Measurements from ENCODE around the gene F5. TPM values are rescaled to one million over a fixed set of nuclear protein-coding genes. Genes with fewer than 3 reads are reported as not detected.
A peak's percentile ranks its signal among the peaks of the same experiment; 100 is the strongest.

F5 gene
- total RNA-seq, 2 experiments from 2014 or later, result 58.6 to 59.1 TPM

GRCh38 chr1:169483500-169483966 is 102.7 kb downstream of the F5 start:
- Mint-ChIP-seq H3K36me3 (ENCODE audit: low read depth) (no peaks in the 10 kb centered on the region), H3K4me3 (no peak overlapping the region), H3K27ac (no peak overlapping the region), H3K9me3 (no peaks in the 10 kb centered on the region), H3K27me3 (ENCODE audit: low read depth) (no peaks in the 10 kb centered on the region), H3K4me1 (ENCODE audit: low read depth) (peaks cover 46% of the 10 kb centered on the region)
- DNase-seq, result no peak
- intact Hi-C loops (cut with micrococcal nuclease), result loop anchor here (10.0 kb wide), 2 partner anchors 489 to 959 kb away; no protein-coding TSS in a partner anchor
- CTCF ChIA-PET, result interaction anchor here (2.0 kb wide), 1 partner anchor 63 kb away, joined by 4 read pairs; no protein-coding TSS in a partner anchor

DNA sequence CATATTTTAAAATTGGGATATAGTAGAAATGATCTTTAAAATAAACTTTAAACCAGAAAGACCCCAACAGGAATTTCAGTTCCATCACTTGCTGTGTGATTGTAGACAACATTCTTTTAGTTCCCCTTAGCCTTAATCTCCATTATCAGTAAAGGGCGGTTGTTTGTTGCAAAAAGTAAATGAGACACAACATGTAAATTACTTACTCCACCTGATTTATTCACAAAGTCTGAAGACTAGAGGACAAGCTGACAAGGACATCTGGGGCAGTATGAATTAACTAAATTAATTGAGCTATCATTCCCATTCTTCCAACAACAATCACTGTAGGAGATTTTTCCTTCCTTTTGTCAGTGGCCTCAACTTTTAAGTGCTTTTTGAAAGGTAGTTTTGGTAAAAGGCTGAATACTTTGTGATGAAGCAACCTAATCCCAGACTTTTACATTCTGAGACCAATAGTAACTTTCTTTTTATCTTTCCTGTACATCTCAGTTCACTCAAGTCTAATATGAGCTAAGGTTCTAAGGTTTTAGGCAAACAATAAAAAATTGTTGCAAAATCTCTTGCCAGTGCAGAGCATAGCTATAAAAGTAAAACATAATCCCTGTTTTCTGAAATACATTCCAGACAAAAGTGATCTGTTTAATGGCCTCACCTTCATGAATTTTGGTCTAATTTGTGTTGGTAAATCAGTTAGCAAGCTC is 106.8 kb downstream of the F5 start:
- Mint-ChIP-seq H3K27ac (no peak overlapping the region), H3K4me1 (ENCODE audit: low read depth) (peaks cover 17% of the 10 kb centered on the region), H3K27me3 (ENCODE audit: low read depth) (no peaks in the 10 kb centered on the region), H3K36me3 (ENCODE audit: low read depth) (peaks cover 2% of the 10 kb centered on the region), H3K4me3 (no peak overlapping the region), H3K9me3 (no peaks in the 10 kb centered on the region)
- CTCF ChIA-PET, result interaction anchor here (0.8 to 1.1 kb wide), 2 partner anchors 116 to 322 kb away, joined by 3 to 8 read pairs; no protein-coding TSS in a partner anchor
- intact Hi-C loops (cut with micrococcal nuclease), result loop anchor here (10.0 kb wide), 2 partner anchors 485 to 955 kb away; no protein-coding TSS in a partner anchor
- DNase-seq, result no peak

GRCh38 chr1:169478094-169478672 is 108.1 kb downstream of the F5 start:
- peaks cover 2% of the 10 kb centered on the region for H3K36me3 Mint-ChIP-seq (ENCODE audit: low read depth)
- intact Hi-C loops (cut with micrococcal nuclease), result no loop called here
- H3K9me3 Mint-ChIP-seq, result no peaks in the 10 kb centered on the region
- H3K27me3 Mint-ChIP-seq (ENCODE audit: low read depth), result no peaks in the 10 kb centered on the region
- CTCF ChIA-PET, result interaction anchor here (0.7 kb wide), 2 partner anchors 371 to 1033 kb away, joined by 3 to 4 read pairs; no protein-coding TSS in a partner anchor
- H3K27ac Mint-ChIP-seq, result no peak overlapping the region
- DNase-seq, result no peak
- H3K4me1 Mint-ChIP-seq (ENCODE audit: low read depth), result peaks cover 4% of the 10 kb centered on the region
- no peak overlapping the region for H3K4me3 Mint-ChIP-seq

GRCh38 chr1:169475806-169476387 is 110.4 kb downstream of the F5 start:
- Mint-ChIP-seq H3K4me1 (ENCODE audit: low read depth) (peaks cover 4% of the 10 kb centered on the region), H3K36me3 (ENCODE audit: low read depth) (peaks cover 2% of the 10 kb centered on the region), H3K9me3 (no peaks in the 10 kb centered on the region), H3K27ac (no peak overlapping the region), H3K4me3 (no peak overlapping the region), H3K27me3 (ENCODE audit: low read depth) (no peaks in the 10 kb centered on the region)
- no peak for DNase-seq
- intact Hi-C loops (cut with micrococcal nuclease), result no loop called here
- CTCF ChIA-PET, result no interaction called here

- Mint-ChIP-seq H3K27ac (no peak overlapping the region), H3K4me3 (no peak overlapping the region), H3K27me3 (ENCODE audit: low read depth) (no peaks in the 10 kb centered on the region), H3K36me3 (ENCODE audit: low read depth) (peaks cover 2% of the 10 kb centered on the region), H3K9me3 (no peaks in the 10 kb centered on the region), H3K4me1 (ENCODE audit: low read depth) (no peaks in the 10 kb centered on the region)
- no peak for DNase-seq
- intact Hi-C loops (cut with micrococcal nuclease), result no loop called here
- CTCF ChIA-PET, result interaction anchor here (0.6 kb wide), 1 partner anchor 1235 kb away, joined by 6 read pairs; no protein-coding TSS in a partner anchor
These were observed 111.8 kb downstream of the F5 start for GRCh38 chr1:169474302-169474995.

DNA sequence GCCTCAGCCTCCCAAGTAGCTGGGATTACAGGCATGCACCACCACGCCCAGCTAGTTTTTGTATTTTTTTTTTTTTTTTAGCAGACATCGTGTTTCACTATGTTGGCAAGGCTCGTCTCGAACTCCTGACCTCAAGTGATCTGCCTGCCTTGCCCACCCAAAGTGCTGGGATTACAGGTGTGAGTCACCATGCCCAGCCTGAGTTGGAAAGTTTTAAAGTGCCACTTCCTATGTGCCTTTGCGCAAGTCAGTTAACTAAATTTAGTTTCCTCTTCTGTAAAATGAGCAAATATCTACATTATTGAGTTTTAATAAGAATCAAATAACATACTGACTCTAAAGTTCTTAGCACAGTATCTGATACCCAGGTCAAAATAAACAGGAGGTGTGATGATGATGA is 112.9 kb downstream of the F5 start:
- no peak overlapping the region for H3K27ac Mint-ChIP-seq

GRCh38 chr1:169472738-169473137 is 113.5 kb downstream of the F5 start:
- no peak for DNase-seq
- H3K27me3 Mint-ChIP-seq (ENCODE audit: low read depth), result no peaks in the 10 kb centered on the region
- CTCF ChIA-PET, result interaction anchor here (1.0 kb wide), 3 partner anchors 11 to 869 kb away, joined by 3 read pairs; no protein-coding TSS in a partner anchor
- peaks cover under 1% of the 10 kb centered on the region for H3K36me3 Mint-ChIP-seq (ENCODE audit: low read depth)
- no peak overlapping the region for H3K27ac Mint-ChIP-seq
- no peaks in the 10 kb centered on the region for H3K9me3 Mint-ChIP-seq
- no peaks in the 10 kb centered on the region for H3K4me1 Mint-ChIP-seq (ENCODE audit: low read depth)
- H3K4me3 Mint-ChIP-seq, result no peak overlapping the region
- intact Hi-C loops (cut with micrococcal nuclease), result no loop called here

More for the DNA sequence above, 112.9 kb downstream of the F5 start:
- DNase-seq, result no peak
- intact Hi-C loops (cut with micrococcal nuclease), result no loop called here
- CTCF ChIA-PET, result interaction anchor here (1.0 kb wide), 2 partner anchors 12 to 870 kb away, joined by 3 read pairs; no protein-coding TSS in a partner anchor
- Mint-ChIP-seq H3K36me3 (ENCODE audit: low read depth) (peaks cover 2% of the 10 kb centered on the region), H3K27me3 (ENCODE audit: low read depth) (no peaks in the 10 kb centered on the region), H3K4me1 (ENCODE audit: low read depth) (no peaks in the 10 kb centered on the region), H3K9me3 (no peaks in the 10 kb centered on the region), H3K4me3 (no peak overlapping the region)

DNA sequence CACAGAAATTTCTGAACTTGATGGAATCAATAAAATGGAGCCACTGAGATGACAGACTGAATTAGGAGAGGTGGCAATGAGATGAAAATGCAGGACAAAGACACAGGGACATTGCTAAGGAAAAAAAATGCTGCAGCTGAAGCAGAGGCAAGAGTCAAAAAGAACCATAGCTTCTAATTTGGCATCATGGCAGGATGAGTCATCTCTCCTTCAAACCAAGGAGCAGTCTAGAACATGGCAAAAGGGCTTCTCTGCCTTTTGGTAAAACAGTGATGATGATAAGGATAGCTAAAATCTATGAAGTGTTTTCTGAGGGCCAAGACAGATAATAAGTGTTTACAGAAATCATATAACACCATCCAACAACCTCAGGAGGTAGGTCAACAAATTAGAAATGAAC is 117.3 kb downstream of the F5 start:
- no peak overlapping the region for H3K4me3 Mint-ChIP-seq
- no peak for DNase-seq
- H3K9me3 Mint-ChIP-seq, result no peaks in the 10 kb centered on the region
- H3K27me3 Mint-ChIP-seq (ENCODE audit: low read depth), result no peaks in the 10 kb centered on the region
- H3K4me1 Mint-ChIP-seq (ENCODE audit: low read depth), result no peaks in the 10 kb centered on the region
- CTCF ChIA-PET, result interaction anchor here (1.2 kb wide), 1 partner anchor 132 kb away, joined by 3 read pairs; no protein-coding TSS in a partner anchor
- no peak overlapping the region for H3K27ac Mint-ChIP-seq
- peaks cover 3% of the 10 kb centered on the region for H3K36me3 Mint-ChIP-seq (ENCODE audit: low read depth)
- intact Hi-C loops (cut with micrococcal nuclease), result loop anchor here (5.0 kb wide), 1 partner anchor 58 kb away; no protein-coding TSS in a partner anchor

- H3K9me3 Mint-ChIP-seq, result no peaks in the 10 kb centered on the region
- no peaks in the 10 kb centered on the region for H3K27me3 Mint-ChIP-seq (ENCODE audit: low read depth)
- intact Hi-C loops (cut with micrococcal nuclease), result loop anchor here (1.0 to 5.0 kb wide), 5 partner anchors 42 to 343 kb away; no protein-coding TSS in a partner anchor
- peak; percentile 57 for DNase-seq
- H3K4me3 Mint-ChIP-seq, result no peak overlapping the region
- CTCF ChIA-PET, result interaction anchor here (0.6 to 0.8 kb wide), 5 partner anchors 82 to 1029 kb away, joined by 3 to 7 read pairs (median 4); no protein-coding TSS in a partner anchor
- peaks cover 3% of the 10 kb centered on the region for H3K36me3 Mint-ChIP-seq (ENCODE audit: low read depth)
- no peak overlapping the region for H3K27ac Mint-ChIP-seq
- H3K4me1 Mint-ChIP-seq (ENCODE audit: low read depth), result peaks cover 4% of the 10 kb centered on the region
These were observed 119.7 kb downstream of the F5 start for GRCh38 chr1:169466259-169467230.

DNA sequence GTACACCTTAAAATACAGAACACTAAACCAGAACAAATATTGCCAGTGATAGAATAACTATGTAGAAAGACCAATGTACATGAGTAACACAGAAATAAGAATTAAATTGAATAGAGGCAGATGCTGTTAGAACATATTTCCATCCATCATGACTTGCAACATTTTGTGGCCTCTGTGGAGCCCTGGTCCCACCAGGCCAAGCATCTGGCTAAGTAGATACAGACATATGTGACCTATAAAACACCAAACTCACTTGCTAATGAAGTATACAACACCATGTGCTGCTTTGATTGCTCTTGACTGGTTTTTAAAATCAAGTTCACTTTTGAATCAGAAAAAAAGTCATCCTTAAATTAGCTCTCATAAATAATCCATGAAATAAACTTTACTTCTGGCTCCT is 121.0 kb downstream of the F5 start:
- DNase-seq, result no peak
- Mint-ChIP-seq H3K9me3 (no peaks in the 10 kb centered on the region), H3K36me3 (ENCODE audit: low read depth) (peaks cover 3% of the 10 kb centered on the region), H3K27me3 (ENCODE audit: low read depth) (peaks cover 3% of the 10 kb centered on the region), H3K27ac (no peak overlapping the region), H3K4me1 (ENCODE audit: low read depth) (peaks cover 17% of the 10 kb centered on the region), H3K4me3 (no peak overlapping the region)
- CTCF ChIA-PET, result interaction anchor here (0.6 kb wide), 1 partner anchor 1832 kb away, joined by 3 read pairs; no protein-coding TSS in a partner anchor
- intact Hi-C loops (cut with micrococcal nuclease), result loop anchor here (5.0 kb wide), 1 partner anchor 62 kb away; no protein-coding TSS in a partner anchor
